GM12872 (cell line): Measurements from ENCODE around the gene C2orf81.

Experiments used
- CTCF ChIP-seq: IDR thresholded peaks from 3 replicates; pipeline ENCODE4 v1.5.1; 2011; ENCODE audit warnings: low read depth, mild to moderate bottlenecking, low read length, moderate library complexity; ENCODE audit not compliant: insufficient read depth

The C2orf81 gene

DNA sequence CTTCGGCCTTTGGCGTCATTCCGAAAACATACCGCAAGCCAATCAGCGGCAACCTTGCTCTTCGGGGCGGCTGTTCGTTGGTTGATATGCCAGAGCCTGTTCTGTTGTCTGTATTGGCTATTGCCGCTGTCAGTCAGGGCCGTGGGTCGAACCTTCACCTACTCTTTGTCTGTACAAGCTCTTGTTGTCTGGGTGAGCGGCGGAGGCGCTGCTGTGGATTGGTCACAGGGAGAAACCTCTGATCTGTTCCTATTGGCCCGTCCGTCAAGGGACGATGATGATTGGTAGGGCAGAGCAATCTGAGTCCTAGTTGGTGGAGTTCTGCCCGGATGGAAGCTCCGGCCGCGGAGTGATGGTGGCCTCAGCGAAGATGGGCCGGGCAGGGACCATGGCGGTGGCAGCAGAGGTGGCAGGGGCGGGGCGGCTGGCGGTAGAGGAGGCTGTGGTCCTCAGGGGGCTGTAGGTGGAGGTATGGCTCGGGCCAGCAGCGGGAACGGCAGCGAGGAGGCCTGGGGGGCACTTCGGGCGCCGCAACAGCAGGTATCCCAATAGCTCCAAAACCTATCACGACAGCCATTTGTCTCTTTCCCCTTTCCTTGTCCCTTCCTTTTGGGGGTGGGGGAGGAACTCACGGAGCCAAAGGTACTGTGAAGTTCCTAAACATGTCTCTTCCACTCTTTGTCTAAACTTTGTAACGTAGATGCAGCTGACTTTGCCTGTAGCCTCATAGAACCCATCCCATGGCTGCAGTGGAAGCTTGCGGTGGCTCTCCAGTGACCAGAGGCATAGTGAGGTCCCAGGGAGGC is 36.9 kb upstream of the C2orf81 start, which contains the start of gene WBP1:
TSS of gene WBP1 (plus strand) at position 307 of the 806 bp plus-strand sequence. CDS start at position 472, 165 bp downstream.
- TF ChIP-seq CTCF, result no peak

DNA sequence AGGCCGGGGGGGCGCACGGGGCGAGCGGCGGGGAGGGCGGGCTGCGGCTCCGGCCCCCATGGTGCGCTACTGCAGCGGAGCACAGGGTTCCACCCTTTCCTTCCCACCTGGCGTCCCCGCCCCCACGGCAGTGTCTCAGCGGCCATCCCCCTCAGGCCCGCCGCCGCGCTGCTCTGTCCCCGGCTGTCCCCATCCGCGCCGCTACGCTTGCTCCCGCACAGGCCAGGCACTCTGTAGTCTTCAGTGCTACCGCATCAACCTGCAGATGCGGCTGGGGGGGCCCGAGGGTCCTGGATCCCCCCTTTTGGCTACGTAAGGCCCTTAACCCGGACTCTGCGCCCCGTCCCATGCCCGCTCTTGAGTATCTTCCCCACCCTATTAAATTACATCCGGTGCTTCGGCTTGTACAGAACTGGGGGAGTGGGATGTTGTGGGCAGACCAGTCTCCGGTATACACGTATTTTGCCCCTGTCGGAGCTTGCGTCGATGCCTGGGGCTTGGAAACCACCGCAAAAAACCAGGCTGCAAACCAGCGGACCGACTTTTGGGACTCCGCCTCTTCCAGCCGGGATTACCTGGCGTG is 36.2 kb upstream of the C2orf81 start:
- TF ChIP-seq CTCF, result no peak

DNA sequence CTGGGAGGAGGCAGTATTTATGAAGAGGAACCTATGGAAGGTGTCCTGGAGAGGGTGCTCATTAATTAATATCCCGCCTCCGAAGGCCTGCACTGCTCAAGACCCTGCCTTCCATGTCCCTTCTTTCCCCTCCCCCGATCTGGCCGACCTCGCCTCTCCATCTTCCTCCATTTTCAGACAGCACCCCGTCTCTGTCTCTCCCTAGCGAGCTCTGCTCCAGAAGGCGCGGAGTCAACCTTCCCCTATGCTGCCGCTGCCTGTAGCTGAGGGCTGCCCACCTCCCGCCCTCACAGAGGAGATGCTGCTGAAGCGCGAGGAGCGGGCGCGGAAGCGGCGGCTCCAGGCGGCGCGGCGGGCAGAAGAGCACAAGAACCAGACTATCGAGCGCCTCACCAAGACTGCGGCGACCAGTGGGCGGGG is 35.7 kb upstream of the C2orf81 start:
- no peak for TF ChIP-seq CTCF

GRCh38 chr2:74454654-74455511 is 33.5 kb upstream of the C2orf81 start, which contains the start of gene INO80B:
TSS of gene INO80B (plus strand) at chr2:74455087. CDS start at chr2:74455117, 30 bp downstream.
- TF ChIP-seq CTCF, result no peak

DNA sequence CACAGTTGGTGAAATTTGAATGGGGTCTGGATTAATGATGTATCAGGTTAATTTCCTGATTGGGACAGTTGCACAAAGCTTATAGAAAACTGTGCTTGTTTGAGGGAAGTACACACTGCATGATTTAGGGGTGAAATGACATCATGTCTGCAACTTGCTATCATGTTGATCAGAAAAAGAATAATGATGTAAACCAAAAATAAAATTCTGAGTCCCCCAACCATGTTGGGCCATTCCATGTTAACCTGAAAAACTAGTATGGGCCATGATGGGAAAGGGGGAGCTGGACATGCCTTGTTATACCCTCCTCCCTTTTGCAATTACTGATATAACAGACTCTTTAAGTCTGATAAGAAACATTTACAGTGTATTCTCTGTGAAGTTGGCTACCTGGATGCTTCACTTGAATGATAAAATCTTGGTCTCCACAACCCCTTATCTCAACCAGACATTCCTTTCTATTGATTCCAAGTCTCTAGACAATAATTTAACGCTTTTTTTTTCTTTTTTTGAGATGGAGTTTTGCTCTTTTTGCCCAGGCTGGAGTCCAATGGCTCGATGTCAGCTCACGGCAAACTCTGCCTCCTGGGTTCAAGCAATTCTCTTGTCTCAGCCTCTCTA is 29.3 kb upstream of the C2orf81 start:
- no peak for TF ChIP-seq CTCF

DNA sequence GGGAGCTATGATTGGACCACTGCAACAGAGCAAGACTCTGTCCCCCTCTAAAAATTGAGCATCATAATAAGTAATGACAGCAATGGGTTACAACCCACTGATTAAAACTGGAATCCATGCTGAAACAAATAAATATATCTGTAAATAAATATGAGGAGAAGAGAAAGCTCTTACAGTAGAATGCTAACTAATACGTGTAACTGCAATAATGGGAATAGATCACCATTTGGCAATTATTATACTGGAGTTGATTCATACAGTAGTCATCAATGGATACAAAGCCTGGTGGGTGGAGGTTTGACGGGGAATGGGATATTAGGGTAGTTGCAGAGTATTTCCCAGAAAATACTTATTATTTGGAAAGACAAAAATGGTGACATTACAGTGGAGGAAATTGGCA is 27.4 kb upstream of the C2orf81 start:
- TF ChIP-seq CTCF, result no peak
